Stimulated activated CD8-positive, alpha-beta memory T cell treated with anti-CD3 and anti-CD28 coated beads, Interleukin-4, amount 100 ng/mL, for 24 hours (primary cell): ENCODE measurements around the gene SLC12A9.
"Not testable (repeated sequence)": the region's sequence is repeated elsewhere in the genome, so short reads cannot be mapped to it uniquely, and the experiment has no call there.

Experiments
- DNase-seq: peaks from one replicate; pipeline ENCODE4 v3.0.0-alpha.2; 2020; ENCODE audit warnings: low read depth

The SLC12A9 gene

GRCh38 chr7:100826514-100827329, 25.8 kb upstream of the SLC12A9 start:
- DNase-seq: no peak

GRCh38 chr7:100827330-100828226, 24.9 kb upstream of the SLC12A9 start, which contains the start of gene EPHB4:
EPHB4 (minus strand) TSS chr7:100827523; CDS start chr7:100827030, 493 bp downstream.
- no peak for DNase-seq

- no peak for DNase-seq
These were observed 23.3 kb upstream of the SLC12A9 start for GRCh38 chr7:100829150-100829716.

- DNase-seq: no peak
These were observed 22.1 kb upstream of the SLC12A9 start for GRCh38 chr7:100830396-100830795.

DNA sequence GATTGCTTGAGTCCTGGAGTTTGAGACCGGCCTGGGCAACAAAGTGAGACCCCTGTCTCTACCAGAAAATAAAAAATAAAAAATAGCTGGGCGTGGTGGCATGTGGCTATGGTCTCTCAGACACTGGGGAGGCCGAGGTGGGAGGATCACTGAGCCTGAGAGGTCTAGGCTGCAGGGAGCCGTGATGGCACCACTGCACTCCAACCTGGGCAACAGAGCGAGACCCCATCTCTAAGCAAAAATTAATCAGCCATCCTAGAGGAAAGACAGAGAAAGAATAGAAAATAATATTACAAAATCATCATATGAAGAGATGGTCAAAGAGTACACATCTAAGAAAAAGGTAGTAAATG, 20.3 kb upstream of the SLC12A9 start:
- DNase-seq: no peak

GRCh38 chr7:100835903-100836811, 16.4 kb upstream of the SLC12A9 start:
- no peak for DNase-seq

- no peak for DNase-seq
These were observed 15.8 kb upstream of the SLC12A9 start for GRCh38 chr7:100836812-100837098.

- DNase-seq: peak; percentile 75
These were observed 15.2 kb upstream of the SLC12A9 start for GRCh38 chr7:100837099-100837836.

- no peak for DNase-seq
These were observed 13.2 kb upstream of the SLC12A9 start for GRCh38 chr7:100839361-100839760.

- DNase-seq: no peak
These were observed 11.9 kb upstream of the SLC12A9 start for GRCh38 chr7:100840470-100841100.

DNA sequence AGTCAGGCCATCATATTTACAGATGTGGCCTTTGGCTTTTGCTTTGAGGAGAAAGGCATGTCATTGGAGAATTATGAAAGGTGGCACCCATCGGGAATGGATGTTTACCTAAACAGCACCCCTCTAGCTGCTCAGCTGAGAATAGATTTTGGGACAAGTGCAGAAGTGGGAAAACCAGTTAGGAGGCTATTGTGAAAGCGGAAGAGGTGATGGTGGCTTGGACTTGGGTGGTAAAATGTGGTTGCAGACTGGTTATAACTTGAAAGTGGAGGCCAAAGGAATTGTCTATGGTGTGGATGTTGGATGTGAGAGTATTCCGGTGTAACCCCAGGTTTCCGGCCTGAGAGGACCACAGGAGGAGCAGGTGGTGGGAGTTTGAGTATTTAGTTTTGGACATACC, 5.2 kb upstream of the SLC12A9 start:
- no peak for DNase-seq

- DNase-seq: no peak
These were observed 1.8 kb downstream of the SLC12A9 start for GRCh38 chr7:100854146-100854895.

DNA sequence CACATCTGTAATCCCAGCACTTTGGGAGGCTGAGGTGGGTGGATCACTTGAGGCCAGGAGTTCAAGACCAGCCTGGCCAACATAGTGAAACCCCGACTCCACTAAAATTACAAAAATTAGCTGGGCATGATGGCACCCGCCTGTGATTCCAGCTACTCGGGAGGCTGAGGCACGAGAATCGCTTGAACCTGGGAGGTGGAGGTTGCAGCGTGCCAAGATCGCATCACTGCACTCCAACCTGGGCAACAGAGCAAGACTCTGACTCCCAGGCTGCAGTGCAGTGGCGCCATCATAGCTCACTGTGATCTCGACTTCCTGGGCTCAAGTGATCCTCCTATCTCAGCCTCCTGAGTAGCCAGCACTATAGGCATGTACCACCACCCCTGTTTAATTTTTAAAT, 2.4 kb downstream of the SLC12A9 start:
- DNase-seq: not testable (repeated sequence)

DNA sequence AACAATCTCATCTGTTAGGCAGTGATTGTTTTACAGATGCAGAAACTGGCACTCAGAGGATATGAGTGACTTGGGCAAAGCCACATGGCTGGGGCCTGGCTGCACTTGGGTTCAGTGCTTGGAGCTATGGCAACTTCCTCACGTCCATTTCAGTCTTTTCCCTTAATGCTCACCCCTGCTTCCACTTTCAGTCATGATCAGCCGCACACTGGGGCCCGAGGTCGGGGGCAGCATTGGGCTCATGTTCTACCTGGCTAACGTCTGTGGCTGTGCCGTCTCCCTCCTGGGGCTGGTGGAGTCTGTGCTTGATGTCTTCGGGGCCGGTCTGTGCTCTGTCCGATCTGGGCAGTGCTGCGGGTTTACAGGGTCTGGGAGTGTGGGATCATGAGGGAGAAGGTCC, 3.0 kb downstream of the SLC12A9 start:
- no peak for DNase-seq

DNA sequence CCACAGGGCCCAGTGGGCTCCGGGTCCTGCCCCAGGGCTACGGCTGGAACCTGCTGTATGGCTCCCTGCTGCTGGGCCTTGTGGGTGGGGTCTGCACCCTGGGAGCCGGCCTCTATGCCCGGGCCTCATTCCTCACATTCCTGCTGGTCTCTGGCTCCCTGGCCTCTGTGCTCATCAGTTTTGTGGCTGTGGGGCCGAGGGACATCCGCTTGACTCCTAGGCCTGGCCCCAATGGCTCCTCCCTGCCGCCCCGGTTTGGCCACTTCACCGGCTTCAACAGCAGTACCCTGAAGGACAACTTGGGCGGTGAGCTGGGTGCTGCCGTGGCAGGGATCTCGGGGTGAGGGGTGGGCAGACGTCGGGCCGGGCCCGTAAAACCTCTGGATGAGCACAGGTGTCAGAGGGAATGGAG, 4.4 kb downstream of the SLC12A9 start:
- DNase-seq: no peak

GRCh38 chr7:100859856-100860255, 7.3 kb downstream of the SLC12A9 start:
- no peak for DNase-seq

- DNase-seq: no peak
These were observed 8.4 kb downstream of the SLC12A9 start for GRCh38 chr7:100860702-100861615.

GRCh38 chr7:100861616-100861985, 9.1 kb downstream of the SLC12A9 start:
- no peak for DNase-seq

DNA sequence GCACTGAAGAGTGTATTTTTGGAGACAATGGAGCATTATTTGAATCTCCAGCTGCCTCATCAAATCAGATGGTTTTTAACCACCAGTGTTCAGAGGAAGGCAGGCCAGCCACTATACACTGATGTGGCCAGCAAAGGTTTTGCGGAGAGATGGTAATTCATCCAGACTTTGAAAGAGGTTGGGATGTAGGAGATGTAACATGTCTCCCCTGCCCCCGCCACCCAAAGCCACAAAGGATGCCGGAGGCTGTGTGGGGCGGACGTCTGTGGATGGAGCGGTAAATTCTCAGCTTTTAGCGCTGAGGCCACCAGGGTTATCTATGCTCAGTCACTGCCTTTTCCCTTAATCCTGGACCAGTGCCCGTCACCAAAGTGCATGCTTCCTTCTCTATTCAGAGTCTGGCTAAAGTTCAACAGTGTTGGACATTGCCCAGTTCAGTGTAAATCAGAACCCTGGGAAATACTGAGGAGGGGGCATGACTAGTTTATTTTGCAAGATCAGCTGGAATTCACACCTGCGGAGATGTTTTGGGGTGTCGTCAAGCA, 11.0 kb downstream of the SLC12A9 start:
- DNase-seq: no peak
